ENCODE measurements around the gene HAUS7.

GRCh38 chrX:153408221-153408721 lies 62.1 kb downstream of the HAUS7 start:
- TF ChIP-seq CTCF (IDR thresholded peaks at IDR 0.05) (no peak), EP300 (IDR thresholded peaks at IDR 0.05) (no peak), POLR2A (IDR thresholded peaks at IDR 0.05) (no peak), POLR2AphosphoS5 (IDR thresholded peaks at IDR 0.05) (no peak)

All from stomach (tissue), 4 donors.